KMS-11 (cell line): ENCODE data around the gene IL20RB.

ENCODE experiments used
- H2AFZ ChIP-seq: fragments of 200-600 bp; sonication (generic); 2 replicates; pipeline ENCODE4 v1.6.1; 2016; ENCODE audit warnings: antibody characterized with exemption, mixed run types, low read depth
- H3K27ac ChIP-seq: fragments of 200-600 bp; sonication (generic); 2 replicates; pipeline ENCODE4 v1.6.1; 2016; ENCODE audit warnings: mild to moderate bottlenecking, mixed run types
- H3K27me3 ChIP-seq: fragments of 200-600 bp; sonication (generic); 2 replicates; pipeline ENCODE4 v1.6.1; 2017; ENCODE audit warnings: mild to moderate bottlenecking, low read depth, mixed run types, moderate library complexity; ENCODE audit not compliant: insufficient read depth
- H3K36me3 ChIP-seq: fragments of 200-600 bp; sonication (generic); 2 replicates; pipeline ENCODE4 v1.6.1; 2017; ENCODE audit warnings: mild to moderate bottlenecking, mixed run types; ENCODE audit not compliant: insufficient read depth
- H3K4me1 ChIP-seq: fragments of 200-600 bp; sonication (generic); 2 replicates; pipeline ENCODE4 v1.6.1; 2016; ENCODE audit warnings: mild to moderate bottlenecking, low read depth, mixed run types; ENCODE audit not compliant: poor library complexity, severe bottlenecking
- H3K4me2 ChIP-seq: fragments of 200-600 bp; sonication (generic); 2 replicates; pipeline ENCODE4 v1.7.0; 2016; ENCODE audit warnings: mild to moderate bottlenecking, mixed run types
- H3K4me3 ChIP-seq: fragments of 200-600 bp; sonication (generic); IDR thresholded peaks from 2 replicates; pipeline ENCODE4 v1.6.1; 2017; ENCODE audit warnings: low read depth, low read length, mixed read lengths; ENCODE audit not compliant: insufficient read depth
- H3K79me2 ChIP-seq: fragments of 200-600 bp; sonication (generic); 2 replicates; pipeline ENCODE4 v1.6.1; 2016; ENCODE audit warnings: low read depth, mixed run types; ENCODE audit not compliant: insufficient read depth
- H3K9ac ChIP-seq: fragments of 200-600 bp; sonication (generic); 2 replicates; pipeline ENCODE4 v1.6.1; 2016; ENCODE audit warnings: mild to moderate bottlenecking, mixed run types
- H4K20me1 ChIP-seq: fragments of 200-600 bp; sonication (generic); 2 replicates; pipeline ENCODE4 v1.6.1; 2016; ENCODE audit warnings: mild to moderate bottlenecking, mixed run types; ENCODE audit not compliant: insufficient read depth
- CTCF ChIP-seq: fragments of 200-600 bp; sonication (generic); conservative IDR thresholded peaks from 2 replicates; pipeline ENCODE4 v1.6.1; 2017; ENCODE audit warnings: low read depth, mild to moderate bottlenecking, antibody characterized with exemption, low read length, moderate library complexity, mixed read lengths

Gene IL20RB

GRCh38 chr3:136954980-136955780 lies 2.6 kb upstream of the IL20RB start:
- H2AFZ ChIP-seq = no peak overlapping the region
- no peak overlapping the region for H3K4me2 ChIP-seq
- no peak for TF ChIP-seq CTCF
- H4K20me1 ChIP-seq = no peaks in the 10 kb centered on the region
- no peak overlapping the region for H3K4me3 ChIP-seq
- no peaks in the 10 kb centered on the region for H3K4me1 ChIP-seq
- H3K9ac ChIP-seq = no peak overlapping the region
- no peaks in the 10 kb centered on the region for H3K27me3 ChIP-seq
- no peak overlapping the region for H3K27ac ChIP-seq
- no peaks in the 10 kb centered on the region for H3K79me2 ChIP-seq
- H3K36me3 ChIP-seq = no peaks in the 10 kb centered on the region

GRCh38 chr3:136955813-136956212 lies 2.0 kb upstream of the IL20RB start:
- H3K27me3 ChIP-seq = no peaks in the 10 kb centered on the region
- no peaks in the 10 kb centered on the region for H3K4me1 ChIP-seq
- no peak overlapping the region for H3K27ac ChIP-seq
- no peaks in the 10 kb centered on the region for H3K36me3 ChIP-seq
- H3K79me2 ChIP-seq = no peaks in the 10 kb centered on the region
- no peak overlapping the region for H3K4me2 ChIP-seq
- no peaks in the 10 kb centered on the region for H4K20me1 ChIP-seq
- H2AFZ ChIP-seq = no peak overlapping the region
- no peak overlapping the region for H3K9ac ChIP-seq
- no peak for TF ChIP-seq CTCF
- H3K4me3 ChIP-seq = no peak overlapping the region

- Histone ChIP-seq H2AFZ (no peak overlapping the region), H3K9ac (no peak overlapping the region), H3K79me2 (no peaks in the 10 kb centered on the region), H3K4me2 (no peak overlapping the region), H3K4me3 (no peak overlapping the region), H4K20me1 (no peaks in the 10 kb centered on the region), H3K27me3 (no peaks in the 10 kb centered on the region), H3K27ac (no peak overlapping the region), H3K4me1 (no peaks in the 10 kb centered on the region), H3K36me3 (no peaks in the 10 kb centered on the region)
- TF ChIP-seq CTCF = no peak
Observed at GRCh38 chr3:136956971-136957370, 812 bp upstream of the IL20RB start.

- no peaks in the 10 kb centered on the region for H3K79me2 ChIP-seq
- H4K20me1 ChIP-seq = no peaks in the 10 kb centered on the region
- H3K27me3 ChIP-seq = no peaks in the 10 kb centered on the region
- no peaks in the 10 kb centered on the region for H3K4me1 ChIP-seq
- H2AFZ ChIP-seq = no peak overlapping the region
- TF ChIP-seq CTCF = no peak
- H3K9ac ChIP-seq = no peak overlapping the region
- no peaks in the 10 kb centered on the region for H3K36me3 ChIP-seq
- H3K4me2 ChIP-seq = no peak overlapping the region
- H3K4me3 ChIP-seq = no peak overlapping the region
- no peak overlapping the region for H3K27ac ChIP-seq
Observed at GRCh38 chr3:136958939-136959338, 1.2 kb downstream of the IL20RB start.
